GM23248 (cell line): ENCODE data around the gene AFAP1.

Source experiments
- EZH2 ChIP-seq: fragments of 200-600 bp; sonication (generic); IDR thresholded peaks from 2 replicates; pipeline ENCODE4 v1.6.1; 2018; ENCODE audit warnings: antibody characterized with exemption, mild to moderate bottlenecking; ENCODE audit not compliant: insufficient read depth, poor library complexity, severe bottlenecking
- EZH2phosphoT487 ChIP-seq: fragments of 200-600 bp; sonication (generic); IDR thresholded peaks from 2 replicates; pipeline ENCODE4 v1.6.1; 2018; ENCODE audit warnings: antibody characterized with exemption, moderate library complexity, mild to moderate bottlenecking, low read depth; ENCODE audit not compliant: insufficient read depth

- no peak for TF ChIP-seq EZH2
- TF ChIP-seq EZH2phosphoT487 = no peak
Measured at GRCh38 chr4:7747566-7747965, 192.1 kb downstream of the AFAP1 start.
